Ishikawa (cell line): ENCODE results near the gene UGT1A9.

Experiments used
- CEBPB ChIP-seq: IDR thresholded peaks from 2 replicates; pipeline ENCODE4 v1.6.1; 2012
- CREB1 ChIP-seq: IDR thresholded peaks from 2 replicates; pipeline ENCODE4 v1.6.1; 2012; ENCODE audit warnings: low read depth
- EGR1 ChIP-seq: IDR thresholded peaks from 2 replicates; pipeline ENCODE4 v1.6.1; 2012
- EP300 ChIP-seq: IDR thresholded peaks from 2 replicates; pipeline ENCODE4 v1.6.1; 2012; ENCODE audit warnings: borderline replicate concordance
- FOXM1 ChIP-seq: IDR thresholded peaks from 2 replicates; pipeline ENCODE4 v1.6.1; 2012; ENCODE audit warnings: low read depth, borderline replicate concordance
- NFIC ChIP-seq: IDR thresholded peaks from 2 replicates; pipeline ENCODE4 v1.6.1; 2012
- RAD21 ChIP-seq: IDR thresholded peaks from 2 replicates; pipeline ENCODE4 v1.6.1; 2012; ENCODE audit warnings: low read depth
- REST ChIP-seq: IDR thresholded peaks from 2 replicates; pipeline ENCODE4 v1.6.1; 2012; ENCODE audit warnings: low read depth, mild to moderate bottlenecking
- TAF1 ChIP-seq: IDR thresholded peaks from 2 replicates; pipeline ENCODE4 v1.6.1; 2012; ENCODE audit warnings: low read depth, mild to moderate bottlenecking
- TCF12 ChIP-seq: IDR thresholded peaks from 2 replicates; pipeline ENCODE4 v1.6.1; 2012; ENCODE audit warnings: low read depth
- TEAD4 ChIP-seq: IDR thresholded peaks from 2 replicates; pipeline ENCODE4 v1.6.1; 2012
- YY1 ChIP-seq: IDR thresholded peaks from 2 replicates; pipeline ENCODE4 v1.6.1; 2012; ENCODE audit warnings: low read depth
- ZBTB7A ChIP-seq: IDR thresholded peaks from 2 replicates; pipeline ENCODE4 v1.6.1; 2012; ENCODE audit warnings: low read depth
- TF ChIP-seq, protein P1 (sequence below): IDR thresholded peaks from 2 replicates; pipeline ENCODE4 v1.6.1; 2012
- TF ChIP-seq, protein P2 (sequence below): IDR thresholded peaks from 2 replicates; pipeline ENCODE4 v1.6.1; 2012

The UGT1A9 gene

DNA sequence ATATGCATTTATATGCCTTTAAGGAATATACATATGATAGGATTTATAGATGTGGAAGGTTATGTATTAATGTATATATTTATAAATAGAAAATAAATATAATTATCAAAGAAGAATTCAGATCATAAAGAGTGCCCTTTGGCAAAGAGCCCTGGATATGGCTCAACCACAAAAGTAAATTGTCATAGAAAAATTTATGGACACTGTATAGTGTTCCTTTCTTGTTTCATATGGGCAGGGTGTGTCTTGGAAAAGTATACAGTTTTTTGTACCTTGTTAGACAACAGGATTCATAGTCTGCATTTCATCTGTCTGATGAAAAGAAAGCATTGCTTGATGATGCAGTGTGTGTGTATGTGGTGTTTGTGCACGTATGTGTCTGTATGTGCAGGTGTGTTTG is 12.9 kb downstream of the UGT1A9 start:
- TF ChIP-seq CREB1: no peak
- TF ChIP-seq TCF12: no peak
- TF ChIP-seq EP300: no peak

DNA sequence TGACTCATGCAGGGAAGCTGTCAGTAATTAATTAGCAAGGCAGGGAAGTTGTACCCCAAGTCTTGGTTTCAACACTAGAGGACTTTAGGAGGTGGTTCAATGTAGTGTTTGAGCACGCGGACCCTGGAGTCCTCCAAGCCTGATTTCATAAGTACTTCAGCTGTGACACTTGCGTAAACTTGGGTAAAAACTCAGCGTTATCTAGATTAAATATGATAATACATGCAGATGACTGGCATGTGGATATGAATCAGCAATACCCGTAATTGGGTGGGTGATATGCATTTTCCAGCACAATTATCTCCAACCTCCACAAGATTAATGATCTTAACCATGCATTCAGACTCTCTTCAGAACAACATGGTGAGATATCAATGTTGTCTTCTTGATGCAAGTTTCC is 15.2 kb downstream of the UGT1A9 start:
- no peak for TF ChIP-seq ZBTB7A
- TF ChIP-seq FOXM1: no peak
- TF ChIP-seq YY1: no peak
- TF ChIP-seq TEAD4: no peak
- TF ChIP-seq, protein P1, sequence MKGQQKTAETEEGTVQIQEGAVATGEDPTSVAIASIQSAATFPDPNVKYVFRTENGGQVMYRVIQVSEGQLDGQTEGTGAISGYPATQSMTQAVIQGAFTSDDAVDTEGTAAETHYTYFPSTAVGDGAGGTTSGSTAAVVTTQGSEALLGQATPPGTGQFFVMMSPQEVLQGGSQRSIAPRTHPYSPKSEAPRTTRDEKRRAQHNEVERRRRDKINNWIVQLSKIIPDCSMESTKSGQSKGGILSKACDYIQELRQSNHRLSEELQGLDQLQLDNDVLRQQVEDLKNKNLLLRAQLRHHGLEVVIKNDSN: no peak
- TF ChIP-seq, protein P2, sequence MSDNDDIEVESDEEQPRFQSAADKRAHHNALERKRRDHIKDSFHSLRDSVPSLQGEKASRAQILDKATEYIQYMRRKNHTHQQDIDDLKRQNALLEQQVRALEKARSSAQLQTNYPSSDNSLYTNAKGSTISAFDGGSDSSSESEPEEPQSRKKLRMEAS: no peak
- TF ChIP-seq CEBPB: no peak
- TF ChIP-seq RAD21: no peak
- TF ChIP-seq REST: no peak

DNA sequence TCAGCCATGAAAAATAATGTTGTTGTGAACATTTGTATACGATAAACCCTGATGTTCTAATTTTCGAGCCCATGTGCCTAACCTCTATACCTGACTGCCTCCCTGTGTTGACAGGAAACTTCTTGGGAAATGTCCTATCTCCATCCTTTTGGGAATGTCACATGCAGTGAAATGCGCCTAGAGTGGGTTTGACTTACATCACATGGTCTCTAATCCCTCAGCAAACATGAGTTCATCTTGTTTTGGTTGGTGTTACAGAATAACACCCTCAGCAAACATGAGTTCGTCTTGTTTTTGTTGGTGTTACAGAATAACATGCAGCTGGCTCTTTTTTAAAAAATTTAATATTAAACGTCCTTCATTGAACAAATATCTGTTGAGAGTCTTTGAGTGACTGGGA is 16.6 kb downstream of the UGT1A9 start:
- TF ChIP-seq, protein P1: no peak
- TF ChIP-seq TEAD4 (no peak), TCF12 (no peak), NFIC (no peak), EGR1 (no peak), CREB1 (no peak), ZBTB7A (no peak), REST (no peak), RAD21 (no peak)

DNA sequence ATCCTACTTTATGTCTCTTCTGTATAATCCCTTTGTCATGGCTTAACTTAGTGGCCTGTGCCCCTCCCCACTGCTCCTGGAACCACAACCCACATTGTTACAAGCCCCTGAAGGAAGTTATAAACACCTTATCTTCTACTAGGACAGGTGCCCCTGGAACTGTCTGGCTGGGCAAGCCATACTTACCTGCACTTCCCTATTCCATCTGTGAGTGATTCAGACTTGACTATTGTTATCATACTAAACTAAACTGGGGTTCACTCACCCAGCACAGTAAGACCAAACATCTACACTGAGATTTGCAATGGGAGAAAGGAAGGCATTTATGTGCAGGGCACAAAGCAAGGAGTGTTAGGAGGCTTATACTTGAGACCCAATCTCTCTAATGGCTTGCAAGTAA is 17.3 kb downstream of the UGT1A9 start:
- TF ChIP-seq ZBTB7A: no peak
- no peak for TF ChIP-seq YY1
- TF ChIP-seq CREB1: no peak
- no peak for TF ChIP-seq REST
- no peak for TF ChIP-seq NFIC
- no peak for TF ChIP-seq TAF1
- no peak for TF ChIP-seq CEBPB
- TF ChIP-seq, protein P1: no peak
- no peak for TF ChIP-seq EGR1
- no peak for TF ChIP-seq TCF12
- TF ChIP-seq EP300: no peak
- no peak for TF ChIP-seq TEAD4
- TF ChIP-seq, protein P2: no peak

- no peak for TF ChIP-seq TCF12
- no peak for TF ChIP-seq RAD21
- TF ChIP-seq EP300: no peak
- TF ChIP-seq EGR1: no peak
- TF ChIP-seq, protein P2: no peak
- TF ChIP-seq YY1: no peak
- no peak for TF ChIP-seq TEAD4
These were observed 17.8 kb downstream of the UGT1A9 start for GRCh38 chr2:233689501-233689900.
